Measurements from ENCODE around the gene WWOX. TPM values are rescaled to one million over a fixed set of nuclear protein-coding genes. Genes with fewer than 3 reads are reported as not detected.

Gene WWOX
- total and polyA plus RNA-seq, 2 of the 8 experiments (the other 6 are each of a cell fraction or from before 2014, with no cell fraction given) = 5.4 to 16.7 TPM

- TF ChIP-seq CHD7 (IDR thresholded peaks at IDR 0.05; ENCODE audit: insufficient replicate concordance, low read length) = no peak
- TF ChIP-seq CEBPB (IDR thresholded peaks at IDR 0.05; ENCODE audit: low read depth, low read length) = no peak
- TF ChIP-seq EGR1 (IDR thresholded peaks at IDR 0.05; ENCODE audit: borderline replicate concordance, low read depth, low read length) = no peak
- no peak for TF ChIP-seq POLR2A (IDR thresholded peaks at IDR 0.05; ENCODE audit: control extremely low read depth in 1 of 2, low read depth in 2 of 2, low read length in 2 of 2)
- TF ChIP-seq ATF2 (IDR thresholded peaks at IDR 0.05; ENCODE audit: low read length) = no peak
- TF ChIP-seq PHF8 (conservative IDR thresholded peaks at IDR 0.05; ENCODE audit: low read depth, low read length) = no peak
- no peak for TF ChIP-seq SP2 (IDR thresholded peaks at IDR 0.05; ENCODE audit: low read length)
- no peak for TF ChIP-seq SIRT6 (IDR thresholded peaks at IDR 0.05; ENCODE audit: low read length)
Observed at GRCh38 chr16:78956859-78957258, 857.4 kb downstream of the WWOX start (continued).

All from H1 (cell line).